Sigmoid colon (tissue), 4 donors: ENCODE results near the gene LUZP2.

Experiments used
- POLR2A ChIP-seq, 2 donors: fragments of 450-650 bp; IDR thresholded peaks; one replicate each; pipeline ENCODE4 v1.6.1; 2016; ENCODE audit warnings: antibody characterized with exemption in 2 of 2, mild to moderate bottlenecking in 2 of 2, moderate library complexity in 2 of 2
- POLR2AphosphoS5 ChIP-seq, 4 donors: sonication (generic); formaldehyde crosslinking; IDR thresholded peaks; one replicate each; pipeline ENCODE4 v1.6.1; 2017; ENCODE audit warnings: antibody characterized with exemption in 4 of 4
- TF ChIP-seq, protein P1 (sequence below), 4 experiments: fragments of 450-650 bp in 3 of 4; fragments of 200-600 bp in 1 of 4; IDR thresholded peaks; one replicate each; pipeline ENCODE4 v1.5.1; 2016 to 2019; ENCODE audit warnings: antibody characterized with exemption in 4 of 4, mild to moderate bottlenecking in 3 of 4, moderate library complexity in 2 of 4

DNA sequence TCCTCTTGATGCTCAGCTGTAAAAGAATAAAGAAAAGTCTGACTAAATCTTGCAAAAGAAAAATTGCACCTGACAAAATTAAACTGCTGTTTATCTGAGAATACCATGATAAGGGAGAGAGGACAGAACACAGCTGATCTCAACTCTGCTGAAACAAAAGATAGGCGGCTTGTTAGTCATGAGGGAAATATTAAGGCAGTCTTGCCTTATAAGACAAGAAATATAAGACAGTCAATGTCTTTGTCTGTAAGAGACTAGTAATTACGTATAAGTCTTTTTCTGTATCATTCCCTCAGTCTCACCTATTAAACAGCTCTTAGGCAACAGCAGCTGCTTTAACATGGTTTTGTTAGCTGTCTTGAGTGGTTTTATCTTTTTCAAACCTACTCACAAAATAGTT is 296.6 kb downstream of the LUZP2 start:
- no peak for TF ChIP-seq POLR2AphosphoS5 (IDR thresholded peaks at IDR 0.05)
- TF ChIP-seq, protein P1, sequence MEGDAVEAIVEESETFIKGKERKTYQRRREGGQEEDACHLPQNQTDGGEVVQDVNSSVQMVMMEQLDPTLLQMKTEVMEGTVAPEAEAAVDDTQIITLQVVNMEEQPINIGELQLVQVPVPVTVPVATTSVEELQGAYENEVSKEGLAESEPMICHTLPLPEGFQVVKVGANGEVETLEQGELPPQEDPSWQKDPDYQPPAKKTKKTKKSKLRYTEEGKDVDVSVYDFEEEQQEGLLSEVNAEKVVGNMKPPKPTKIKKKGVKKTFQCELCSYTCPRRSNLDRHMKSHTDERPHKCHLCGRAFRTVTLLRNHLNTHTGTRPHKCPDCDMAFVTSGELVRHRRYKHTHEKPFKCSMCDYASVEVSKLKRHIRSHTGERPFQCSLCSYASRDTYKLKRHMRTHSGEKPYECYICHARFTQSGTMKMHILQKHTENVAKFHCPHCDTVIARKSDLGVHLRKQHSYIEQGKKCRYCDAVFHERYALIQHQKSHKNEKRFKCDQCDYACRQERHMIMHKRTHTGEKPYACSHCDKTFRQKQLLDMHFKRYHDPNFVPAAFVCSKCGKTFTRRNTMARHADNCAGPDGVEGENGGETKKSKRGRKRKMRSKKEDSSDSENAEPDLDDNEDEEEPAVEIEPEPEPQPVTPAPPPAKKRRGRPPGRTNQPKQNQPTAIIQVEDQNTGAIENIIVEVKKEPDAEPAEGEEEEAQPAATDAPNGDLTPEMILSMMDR (IDR thresholded peaks at IDR 0.05), result no peak
- TF ChIP-seq POLR2A (IDR thresholded peaks at IDR 0.05), result no peak
